Loucy (cell line): Measurements from ENCODE around the gene KCNK1.

Source experiments
- H2AFZ ChIP-seq: fragments of 200-600 bp; sonication (generic); 2 replicates; pipeline ENCODE4 v1.6.0; 2016; ENCODE audit warnings: antibody characterized with exemption, mild to moderate bottlenecking, low read length, moderate library complexity
- H3F3A ChIP-seq: fragments of 200-600 bp; 2 replicates; pipeline ENCODE4 v1.6.0; 2016; ENCODE audit warnings: antibody characterized with exemption, low read depth, mild to moderate bottlenecking
- H3K27me3 ChIP-seq: fragments of 200-600 bp; sonication (generic); 2 replicates; pipeline ENCODE4 v1.6.1; 2014; ENCODE audit warnings: low read length, mild to moderate bottlenecking; ENCODE audit not compliant: insufficient read depth, poor library complexity, severe bottlenecking
- H3K36me3 ChIP-seq: fragments of 200-600 bp; sonication (generic); 2 replicates; pipeline ENCODE4 v1.6.1; 2016; ENCODE audit warnings: low read length; ENCODE audit not compliant: insufficient read depth
- H3K4me1 ChIP-seq: fragments of 200-600 bp; sonication (generic); 2 replicates; pipeline ENCODE4 v1.5.1; 2014; ENCODE audit warnings: low read length, mild to moderate bottlenecking; ENCODE audit not compliant: insufficient read depth, poor library complexity, severe bottlenecking
- H3K4me2 ChIP-seq: fragments of 200-600 bp; sonication (generic); 2 replicates; pipeline ENCODE4 v1.6.0; 2014; ENCODE audit warnings: antibody characterized with exemption, low read length, low read depth, mild to moderate bottlenecking; ENCODE audit not compliant: poor library complexity, severe bottlenecking
- H3K4me3 ChIP-seq: fragments of 200-600 bp; sonication (generic); 2 replicates; pipeline ENCODE4 v1.5.1; 2014; ENCODE audit warnings: low read length, mild to moderate bottlenecking, mixed read lengths; ENCODE audit not compliant: poor library complexity, severe bottlenecking
- H3K79me2 ChIP-seq: fragments of 200-600 bp; sonication (generic); 2 replicates; pipeline ENCODE4 v1.6.1; 2014; ENCODE audit warnings: low read length; ENCODE audit not compliant: insufficient read depth
- H3K9ac ChIP-seq: fragments of 200-600 bp; sonication (generic); 2 replicates; pipeline ENCODE4 v1.6.0; 2014; ENCODE audit warnings: mild to moderate bottlenecking, low read depth, low read length, moderate library complexity; ENCODE audit not compliant: poor library complexity, severe bottlenecking
- H3K9me2 ChIP-seq: fragments of 200-600 bp; sonication (generic); replicated peaks from 2 replicates; pipeline ENCODE4 v1.6.1; 2016; ENCODE audit warnings: low read depth, low read length, mixed read lengths
- H3K9me3 ChIP-seq: fragments of 200-600 bp; sonication (generic); 2 replicates; pipeline ENCODE4 v1.6.1; 2014; ENCODE audit warnings: mild to moderate bottlenecking, antibody characterized with exemption, low read length, low read depth; ENCODE audit not compliant: insufficient read depth
- H4K20me1 ChIP-seq: fragments of 200-600 bp; sonication (generic); 2 replicates; pipeline ENCODE4 v1.6.0; 2014; ENCODE audit warnings: antibody characterized with exemption, low read length, mild to moderate bottlenecking; ENCODE audit not compliant: insufficient read depth, poor library complexity, severe bottlenecking
- CTCF ChIP-seq: fragments of 200-600 bp; sonication (generic); conservative IDR thresholded peaks from 2 replicates; pipeline ENCODE4 v1.5.1; 2014; ENCODE audit warnings: mild to moderate bottlenecking, antibody characterized with exemption, low read length
- EZH2phosphoT487 ChIP-seq: fragments of 200-600 bp; IDR thresholded peaks from 2 replicates; pipeline ENCODE4 v1.6.1; 2018; ENCODE audit warnings: antibody characterized with exemption, mild to moderate bottlenecking, moderate library complexity, borderline replicate concordance

The KCNK1 gene

DNA sequence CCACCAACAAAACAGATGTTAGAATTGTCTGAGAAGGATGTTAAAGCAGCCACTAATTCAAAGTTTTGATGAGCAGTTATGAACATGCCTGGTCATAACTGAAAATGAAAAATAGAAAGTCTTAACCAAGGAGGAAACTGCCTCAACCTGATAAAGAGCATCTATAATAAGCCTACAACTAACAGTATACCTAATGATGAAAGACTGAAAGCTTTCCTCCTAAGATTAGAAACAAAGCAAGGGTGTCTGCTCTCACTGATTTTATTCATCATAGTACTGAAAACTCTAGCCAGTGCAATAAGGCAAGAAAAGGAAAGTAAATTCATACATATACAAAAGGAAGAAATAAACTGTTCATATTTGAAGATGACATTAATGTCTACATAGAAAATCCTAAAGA lies 82.0 kb downstream of the KCNK1 start:
- Histone ChIP-seq H3K27me3 (no peaks in the 10 kb centered on the region), H3K4me3 (no peak overlapping the region), H3F3A (no peaks in the 10 kb centered on the region), H3K4me2 (no peak overlapping the region), H2AFZ (no peak overlapping the region), H3K36me3 (no peaks in the 10 kb centered on the region), H3K79me2 (no peaks in the 10 kb centered on the region), H3K9ac (no peak overlapping the region), H4K20me1 (no peaks in the 10 kb centered on the region), H3K4me1 (no peaks in the 10 kb centered on the region), H3K9me3 (no peaks in the 10 kb centered on the region), H3K9me2 (no peaks in the 10 kb centered on the region)
- TF ChIP-seq CTCF (no peak), EZH2phosphoT487 (no peak)

DNA sequence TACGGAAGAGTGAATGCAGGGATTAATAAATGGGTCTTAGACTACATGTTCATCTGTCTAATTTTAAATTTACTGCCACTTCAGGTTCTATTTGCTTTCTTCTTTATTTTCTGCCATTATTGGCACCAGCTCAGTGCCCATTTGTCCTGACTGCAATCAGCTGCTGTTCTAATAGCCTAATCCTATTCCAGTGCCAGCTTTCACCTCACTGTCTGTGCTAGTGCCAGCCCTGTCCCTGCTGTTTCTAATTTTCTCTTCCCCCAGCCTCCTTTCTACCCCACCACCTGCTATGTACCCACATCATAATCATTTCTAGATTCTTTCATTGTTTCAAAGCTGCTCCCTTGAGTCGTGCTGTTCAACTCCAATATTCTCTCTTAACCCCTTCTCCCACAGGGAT lies 86.4 kb downstream of the KCNK1 start:
- no peaks in the 10 kb centered on the region for H3K9me2 ChIP-seq
- no peaks in the 10 kb centered on the region for H4K20me1 ChIP-seq
- H3K27me3 ChIP-seq = no peaks in the 10 kb centered on the region
- H3K36me3 ChIP-seq = no peaks in the 10 kb centered on the region
- TF ChIP-seq CTCF = no peak
- no peak for TF ChIP-seq EZH2phosphoT487
- no peaks in the 10 kb centered on the region for H3K9me3 ChIP-seq
- no peak overlapping the region for H3K4me3 ChIP-seq
- no peaks in the 10 kb centered on the region for H3K79me2 ChIP-seq
- no peak overlapping the region for H3K4me2 ChIP-seq
- no peaks in the 10 kb centered on the region for H3K4me1 ChIP-seq
- no peaks in the 10 kb centered on the region for H3F3A ChIP-seq
- no peak overlapping the region for H2AFZ ChIP-seq
- H3K9ac ChIP-seq = no peak overlapping the region

DNA sequence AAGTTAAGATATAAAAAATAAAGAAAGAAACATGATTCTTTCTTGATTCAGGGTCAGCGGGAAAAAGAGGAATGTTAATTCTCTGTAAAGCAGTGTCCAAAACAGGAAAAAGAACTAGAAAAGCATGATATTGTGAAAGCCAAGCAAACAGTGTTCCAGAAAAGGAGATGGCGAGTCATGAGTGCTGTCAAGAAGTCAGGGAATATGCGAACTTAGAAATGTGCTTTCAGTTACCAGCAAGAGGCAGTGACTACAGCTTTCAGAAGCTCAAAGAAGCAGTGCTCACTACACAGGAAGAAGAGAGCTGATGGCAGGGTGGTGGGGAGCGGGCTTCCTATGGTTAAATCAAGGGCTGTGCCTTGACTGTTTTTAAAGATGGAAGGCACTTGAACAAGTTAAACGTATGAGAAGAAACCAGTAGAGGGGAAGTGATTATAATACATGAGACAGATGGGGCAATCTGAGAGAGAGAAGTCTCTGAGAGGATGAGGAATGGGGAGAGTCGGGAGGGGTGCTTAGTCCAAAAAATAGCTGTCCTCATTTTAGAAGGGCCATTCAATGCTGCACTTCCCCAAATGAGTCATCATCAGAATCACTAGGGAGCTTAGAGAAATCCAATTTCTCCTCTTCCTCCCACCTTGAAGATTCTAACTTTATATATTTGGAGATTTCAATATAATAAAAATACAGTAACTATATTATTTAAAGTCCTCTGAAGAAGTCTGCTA lies 90.4 kb downstream of the KCNK1 start:
- no peaks in the 10 kb centered on the region for H4K20me1 ChIP-seq
- no peaks in the 10 kb centered on the region for H3K9me3 ChIP-seq
- no peak overlapping the region for H3K4me2 ChIP-seq
- H2AFZ ChIP-seq = no peak overlapping the region
- no peak overlapping the region for H3K4me3 ChIP-seq
- no peak overlapping the region for H3K9ac ChIP-seq
- H3K36me3 ChIP-seq = no peaks in the 10 kb centered on the region
- no peaks in the 10 kb centered on the region for H3K27me3 ChIP-seq
- H3F3A ChIP-seq = no peaks in the 10 kb centered on the region
- H3K4me1 ChIP-seq = no peaks in the 10 kb centered on the region
- H3K9me2 ChIP-seq = no peaks in the 10 kb centered on the region
- no peaks in the 10 kb centered on the region for H3K79me2 ChIP-seq
- TF ChIP-seq EZH2phosphoT487 (no peak), CTCF (no peak)
